HepG2 (cell line): ENCODE data around the gene FMNL2. TPM values are rescaled to one million over a fixed set of nuclear protein-coding genes. Genes with fewer than 3 reads are reported as not detected.
A peak's percentile ranks its signal among the peaks of the same experiment; 100 is the strongest.

Experiments used
- CENPX ChIP-seq: sonication (generic); formaldehyde crosslinking; IDR thresholded peaks from 2 replicates; pipeline ENCODE4 v1.9.0; 2021; ENCODE audit warnings: mild to moderate bottlenecking, missing genetic modification reagents, moderate library complexity
- GFI1 ChIP-seq: sonication (generic); formaldehyde crosslinking; IDR thresholded peaks from 2 replicates; pipeline ENCODE4 v1.5.0; 2020; ENCODE audit warnings: missing genetic modification reagents, mild to moderate bottlenecking, borderline replicate concordance
- HIVEP1 ChIP-seq: sonication (generic); formaldehyde crosslinking; IDR thresholded peaks from 2 replicates; pipeline ENCODE4 v1.4.0; 2020; ENCODE audit warnings: mild to moderate bottlenecking, missing genetic modification reagents
- KLF6 ChIP-seq: IDR thresholded peaks from 2 replicates; pipeline ENCODE4 v1.8.0; 2016; ENCODE audit warnings: missing biosample characterization, missing genetic modification reagents
- MLLT10 ChIP-seq: sonication (generic); formaldehyde crosslinking; IDR thresholded peaks from 2 replicates; pipeline ENCODE4 v1.4.0; 2020; ENCODE audit warnings: missing genetic modification reagents
- NR2F1 ChIP-seq, 2 experiments: fragments of 450-650 bp in 1 of 2; formaldehyde crosslinking in 1 of 2; IDR thresholded peaks; 2 replicates each; pipeline versions ENCODE4 v1.5.0 to v1.6.1; 2016 to 2020; ENCODE audit warnings: mild to moderate bottlenecking in 1 of 2, missing compliant biosample characterization in 1 of 2, missing genetic modification reagents in 1 of 2, moderate library complexity in 1 of 2
- PAWR ChIP-seq: sonication (generic); formaldehyde crosslinking; IDR thresholded peaks from 2 replicates; pipeline ENCODE4 v1.4.0; 2020; ENCODE audit warnings: missing genetic modification reagents, mild to moderate bottlenecking, borderline replicate concordance
- SATB2 ChIP-seq: sonication (generic); formaldehyde crosslinking; IDR thresholded peaks from 2 replicates; pipeline ENCODE4 v1.5.0; 2020; ENCODE audit warnings: missing genetic modification reagents
- TCF12 ChIP-seq, 2 experiments: fragments of 450-650 bp in 1 of 2; sonication (generic) in 1 of 2; formaldehyde crosslinking in 1 of 2; IDR thresholded peaks; 2 replicates each; pipeline versions ENCODE4 v1.6.1 to v1.8.0; 2017 to 2022; ENCODE audit warnings: antibody characterized with exemption in 1 of 2, mild to moderate bottlenecking in 1 of 2, missing genetic modification reagents in 1 of 2, moderate library complexity in 1 of 2
- XBP1 ChIP-seq: sonication (generic); formaldehyde crosslinking; IDR thresholded peaks from 2 replicates; pipeline ENCODE4 v1.5.0; 2020; ENCODE audit warnings: missing genetic modification reagents
- ZBTB7A ChIP-seq: sonication (generic); formaldehyde crosslinking; IDR thresholded peaks from 2 replicates; pipeline ENCODE4 v1.8.0; 2022; ENCODE audit warnings: mild to moderate bottlenecking, missing genetic modification reagents
- ZFP36 ChIP-seq: fragments of 150-350 bp; IDR thresholded peaks from 2 replicates; pipeline ENCODE4 v1.6.1; 2018; ENCODE audit warnings: borderline replicate concordance, low read length, low read depth; ENCODE audit not compliant: partially characterized antibody
- ZNF251 ChIP-seq: sonication (generic); formaldehyde crosslinking; IDR thresholded peaks from 2 replicates; pipeline ENCODE4 v1.9.0; 2021; ENCODE audit warnings: mild to moderate bottlenecking, missing genetic modification reagents
- ZNF674 ChIP-seq: sonication (generic); formaldehyde crosslinking; IDR thresholded peaks from 2 replicates; pipeline ENCODE4 v1.5.0; 2020; ENCODE audit warnings: low read depth, mild to moderate bottlenecking, missing genetic modification reagents
- ZNF777 ChIP-seq: sonication (generic); formaldehyde crosslinking; IDR thresholded peaks from 2 replicates; pipeline ENCODE4 v1.4.0; 2020; ENCODE audit warnings: missing genetic modification reagents
- ZNF878 ChIP-seq: sonication (generic); formaldehyde crosslinking; IDR thresholded peaks from 2 replicates; pipeline ENCODE4 v1.8.1; 2023; ENCODE audit warnings: mild to moderate bottlenecking, missing genetic modification reagents, moderate library complexity
- polyA plus RNA-seq, 8 experiments: library from polyadenylated mRNA; depleted of rRNA in 3 of 8; stranded (reverse) in 7 of 8; unstranded in 1 of 8; fragments of >200 nt; fragmentation: Illumina TruSeq in 4 of 8; extraction: Trizol in 4 of 8; gene quantifications; 2 replicates each; pipeline versions ENCODE4 v1.2.1 to v1.2.3, GENCODE V29; 2011 to 2016; ENCODE audit warnings: low read depth in 4 of 8, missing spikeins in 1 of 8, mixed read lengths in 1 of 8; ENCODE audit not compliant: insufficient read depth in 1 of 8
- total RNA-seq, 5 experiments: library from RNA; depleted of rRNA; stranded (reverse); fragments of >200 nt; fragmentation: Illumina TruSeq; extraction: Trizol; gene quantifications; 2 replicates each; pipeline ENCODE4 v1.2.3, GENCODE V29; 2016; ENCODE audit warnings: low read depth in 1 of 5
- TF ChIP-seq, protein P1 (sequence below): sonication (generic); formaldehyde crosslinking; IDR thresholded peaks from 2 replicates; pipeline ENCODE4 v1.8.0; 2022; ENCODE audit warnings: missing genetic modification reagents, mild to moderate bottlenecking, borderline replicate concordance
- TF ChIP-seq, protein P2 (sequence below): IDR thresholded peaks from 2 replicates; pipeline ENCODE4 v1.6.1; 2018; ENCODE audit warnings: missing genetic modification reagents, mild to moderate bottlenecking, missing compliant biosample characterization
- TF ChIP-seq, protein P3 (sequence below): sonication (generic); formaldehyde crosslinking; IDR thresholded peaks from 2 replicates; pipeline ENCODE4 v1.4.0; 2020; ENCODE audit warnings: mild to moderate bottlenecking, missing genetic modification reagents, borderline replicate concordance
- TF ChIP-seq, protein P4 (sequence below): sonication (generic); formaldehyde crosslinking; IDR thresholded peaks from 2 replicates; pipeline ENCODE4 v1.5.0; 2020; ENCODE audit warnings: missing genetic modification reagents
- TF ChIP-seq, protein P5 (sequence below): sonication (generic); formaldehyde crosslinking; IDR thresholded peaks from 2 replicates; pipeline ENCODE4 v1.4.0; 2020; ENCODE audit warnings: missing genetic modification reagents
- TF ChIP-seq, protein P6 (sequence below): sonication (generic); formaldehyde crosslinking; IDR thresholded peaks from 2 replicates; pipeline ENCODE4 v1.5.0; 2020; ENCODE audit warnings: mild to moderate bottlenecking, low read depth, missing genetic modification reagents, borderline replicate concordance

FMNL2 gene
- total and polyA plus RNA-seq, 2 of the 13 experiments (the other 11 are each of a cell fraction or from before 2014, with no cell fraction given): 66.5 to 67.7 TPM

DNA sequence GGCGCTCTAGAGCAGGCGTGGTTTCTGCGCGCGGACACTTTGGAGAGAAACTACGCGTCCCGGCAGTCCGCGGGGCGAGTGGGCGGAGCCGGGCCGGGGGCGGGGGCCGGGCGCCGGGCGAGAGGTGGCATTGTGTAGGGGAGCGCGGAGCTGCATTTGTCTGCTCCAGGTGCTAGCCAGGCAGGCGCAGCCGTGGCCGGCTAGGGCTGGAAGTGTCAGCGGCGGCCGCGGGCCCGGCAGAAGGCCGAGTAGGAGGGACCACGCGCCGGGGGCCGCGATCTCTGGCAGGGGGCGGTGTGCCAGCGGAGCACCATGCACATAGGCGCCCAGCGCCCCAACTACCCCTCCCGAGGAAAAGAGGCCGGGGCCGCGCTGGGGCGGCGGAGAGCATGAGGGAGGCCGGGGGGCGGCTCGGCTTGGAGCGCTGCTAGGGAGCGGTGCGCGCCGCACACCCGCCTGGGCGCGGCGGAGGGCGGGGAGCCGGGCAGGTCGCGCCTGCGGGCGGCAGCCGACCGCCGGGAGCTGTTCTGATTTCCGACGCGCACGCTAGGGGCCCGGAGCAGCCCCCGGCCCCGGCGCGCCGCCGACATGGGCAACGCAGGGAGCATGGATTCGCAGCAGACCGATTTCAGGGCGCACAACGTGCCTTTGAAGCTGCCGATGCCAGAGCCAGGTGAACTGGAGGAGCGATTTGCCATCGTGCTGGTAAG, at the start of gene FMNL2 (continued):
- TF ChIP-seq, protein P1, sequence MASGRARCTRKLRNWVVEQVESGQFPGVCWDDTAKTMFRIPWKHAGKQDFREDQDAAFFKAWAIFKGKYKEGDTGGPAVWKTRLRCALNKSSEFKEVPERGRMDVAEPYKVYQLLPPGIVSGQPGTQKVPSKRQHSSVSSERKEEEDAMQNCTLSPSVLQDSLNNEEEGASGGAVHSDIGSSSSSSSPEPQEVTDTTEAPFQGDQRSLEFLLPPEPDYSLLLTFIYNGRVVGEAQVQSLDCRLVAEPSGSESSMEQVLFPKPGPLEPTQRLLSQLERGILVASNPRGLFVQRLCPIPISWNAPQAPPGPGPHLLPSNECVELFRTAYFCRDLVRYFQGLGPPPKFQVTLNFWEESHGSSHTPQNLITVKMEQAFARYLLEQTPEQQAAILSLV (CRISPR knock-in tag): peak; percentile 90; the same call in 1 of the 2 replicates
- TF ChIP-seq SATB2 (CRISPR knock-in tag): 0 out of 2 replicates have a peak, but pooled peaks have one; percentile 71
- TF ChIP-seq, protein P2, sequence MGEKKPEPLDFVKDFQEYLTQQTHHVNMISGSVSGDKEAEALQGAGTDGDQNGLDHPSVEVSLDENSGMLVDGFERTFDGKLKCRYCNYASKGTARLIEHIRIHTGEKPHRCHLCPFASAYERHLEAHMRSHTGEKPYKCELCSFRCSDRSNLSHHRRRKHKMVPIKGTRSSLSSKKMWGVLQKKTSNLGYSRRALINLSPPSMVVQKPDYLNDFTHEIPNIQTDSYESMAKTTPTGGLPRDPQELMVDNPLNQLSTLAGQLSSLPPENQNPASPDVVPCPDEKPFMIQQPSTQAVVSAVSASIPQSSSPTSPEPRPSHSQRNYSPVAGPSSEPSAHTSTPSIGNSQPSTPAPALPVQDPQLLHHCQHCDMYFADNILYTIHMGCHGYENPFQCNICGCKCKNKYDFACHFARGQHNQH (CRISPR knock-in tag): peak; percentile 86
- no peak for TF ChIP-seq MLLT10
- TF ChIP-seq ZFP36: no peak
- TF ChIP-seq, protein P3, sequence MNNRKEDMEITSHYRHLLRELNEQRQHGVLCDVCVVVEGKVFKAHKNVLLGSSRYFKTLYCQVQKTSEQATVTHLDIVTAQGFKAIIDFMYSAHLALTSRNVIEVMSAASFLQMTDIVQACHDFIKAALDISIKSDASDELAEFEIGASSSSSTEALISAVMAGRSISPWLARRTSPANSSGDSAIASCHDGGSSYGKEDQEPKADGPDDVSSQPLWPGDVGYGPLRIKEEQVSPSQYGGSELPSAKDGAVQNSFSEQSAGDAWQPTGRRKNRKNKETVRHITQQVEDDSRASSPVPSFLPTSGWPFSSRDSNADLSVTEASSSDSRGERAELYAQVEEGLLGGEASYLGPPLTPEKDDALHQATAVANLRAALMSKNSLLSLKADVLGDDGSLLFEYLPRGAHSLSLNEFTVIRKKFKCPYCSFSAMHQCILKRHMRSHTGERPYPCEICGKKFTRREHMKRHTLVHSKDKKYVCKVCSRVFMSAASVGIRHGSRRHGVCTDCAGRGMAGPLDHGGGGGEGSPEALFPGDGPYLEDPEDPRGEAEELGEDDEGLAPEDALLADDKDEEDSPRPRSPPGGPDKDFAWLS (CRISPR knock-in tag): no peak
- peak; percentile 40; the same call in 1 of the 2 replicates for TF ChIP-seq ZBTB7A
- peak; percentile 97 for TF ChIP-seq KLF6 (CRISPR knock-in tag)
- TF ChIP-seq, protein P4, sequence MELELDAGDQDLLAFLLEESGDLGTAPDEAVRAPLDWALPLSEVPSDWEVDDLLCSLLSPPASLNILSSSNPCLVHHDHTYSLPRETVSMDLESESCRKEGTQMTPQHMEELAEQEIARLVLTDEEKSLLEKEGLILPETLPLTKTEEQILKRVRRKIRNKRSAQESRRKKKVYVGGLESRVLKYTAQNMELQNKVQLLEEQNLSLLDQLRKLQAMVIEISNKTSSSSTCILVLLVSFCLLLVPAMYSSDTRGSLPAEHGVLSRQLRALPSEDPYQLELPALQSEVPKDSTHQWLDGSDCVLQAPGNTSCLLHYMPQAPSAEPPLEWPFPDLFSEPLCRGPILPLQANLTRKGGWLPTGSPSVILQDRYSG (CRISPR knock-in tag): no peak
- TF ChIP-seq GFI1: peak; percentile 41; the same call in 1 of the 2 replicates
- no peak for TF ChIP-seq XBP1 (CRISPR knock-in tag)
- no peak for TF ChIP-seq ZNF251 (CRISPR knock-in tag)
- TF ChIP-seq HIVEP1: no peak
- TF ChIP-seq TCF12 (IDR thresholded peaks at IDR 0.05): no peak
- TF ChIP-seq TCF12 (CRISPR knock-in tag; IDR thresholded peaks at IDR 0.05): no peak
- TF ChIP-seq NR2F1 (CRISPR knock-in tag; IDR thresholded peaks at IDR 0.05): no peak
- TF ChIP-seq ZNF674 (CRISPR knock-in tag): no peak; the same call in 1 of the 2 replicates
- 0 out of 2 replicates have a peak, but pooled peaks have one; percentile 10 for TF ChIP-seq ZNF878 (CRISPR knock-in tag)
- TF ChIP-seq PAWR (CRISPR knock-in tag): peak; percentile 86; the same call in 1 of the 2 replicates
- TF ChIP-seq, protein P5, sequence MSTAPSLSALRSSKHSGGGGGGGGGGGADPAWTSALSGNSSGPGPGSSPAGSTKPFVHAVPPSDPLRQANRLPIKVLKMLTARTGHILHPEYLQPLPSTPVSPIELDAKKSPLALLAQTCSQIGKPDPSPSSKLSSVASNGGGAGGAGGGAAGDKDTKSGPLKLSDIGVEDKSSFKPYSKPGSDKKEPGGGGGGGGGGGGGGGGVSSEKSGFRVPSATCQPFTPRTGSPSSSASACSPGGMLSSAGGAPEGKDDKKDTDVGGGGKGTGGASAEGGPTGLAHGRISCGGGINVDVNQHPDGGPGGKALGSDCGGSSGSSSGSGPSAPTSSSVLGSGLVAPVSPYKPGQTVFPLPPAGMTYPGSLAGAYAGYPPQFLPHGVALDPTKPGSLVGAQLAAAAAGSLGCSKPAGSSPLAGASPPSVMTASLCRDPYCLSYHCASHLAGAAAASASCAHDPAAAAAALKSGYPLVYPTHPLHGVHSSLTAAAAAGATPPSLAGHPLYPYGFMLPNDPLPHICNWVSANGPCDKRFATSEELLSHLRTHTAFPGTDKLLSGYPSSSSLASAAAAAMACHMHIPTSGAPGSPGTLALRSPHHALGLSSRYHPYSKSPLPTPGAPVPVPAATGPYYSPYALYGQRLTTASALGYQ (CRISPR knock-in tag): peak; percentile 88; the same call in 1 of the 2 replicates
- TF ChIP-seq ZNF777: no peak; the same call in 1 of the 2 replicates
- TF ChIP-seq CENPX (CRISPR knock-in tag): no peak
- TF ChIP-seq, protein P6, sequence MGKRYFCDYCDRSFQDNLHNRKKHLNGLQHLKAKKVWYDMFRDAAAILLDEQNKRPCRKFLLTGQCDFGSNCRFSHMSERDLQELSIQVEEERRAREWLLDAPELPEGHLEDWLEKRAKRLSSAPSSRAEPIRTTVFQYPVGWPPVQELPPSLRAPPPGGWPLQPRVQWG (CRISPR knock-in tag): no peak
